GM12872 (cell line): ENCODE data around the gene PCDH15.

ENCODE experiments used
- TF ChIP-seq, protein P1 (sequence below): IDR thresholded peaks from 3 replicates; pipeline ENCODE4 v1.5.1; 2011; ENCODE audit warnings: low read depth, mild to moderate bottlenecking, low read length, moderate library complexity; ENCODE audit not compliant: insufficient read depth

The PCDH15 gene

DNA sequence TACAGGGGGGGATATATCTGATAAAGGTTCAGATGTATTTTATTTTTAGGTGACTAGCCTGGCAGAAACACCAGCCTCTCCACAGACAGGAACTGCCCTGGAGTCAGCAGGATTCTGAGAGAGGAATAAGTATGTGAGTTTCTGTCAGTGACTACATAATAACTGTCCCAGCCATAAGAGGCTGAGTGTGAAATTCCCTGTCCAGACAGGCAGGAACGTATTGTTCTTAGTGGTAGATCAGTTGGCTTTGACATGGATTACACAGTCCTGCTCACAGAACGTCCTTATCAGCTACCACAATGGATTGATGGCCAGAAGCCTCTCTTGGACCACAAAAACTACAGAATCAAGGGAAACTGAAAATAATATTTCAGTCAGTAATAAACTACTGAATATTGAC is 709.8 kb downstream of the PCDH15 start:
- TF ChIP-seq, protein P1, sequence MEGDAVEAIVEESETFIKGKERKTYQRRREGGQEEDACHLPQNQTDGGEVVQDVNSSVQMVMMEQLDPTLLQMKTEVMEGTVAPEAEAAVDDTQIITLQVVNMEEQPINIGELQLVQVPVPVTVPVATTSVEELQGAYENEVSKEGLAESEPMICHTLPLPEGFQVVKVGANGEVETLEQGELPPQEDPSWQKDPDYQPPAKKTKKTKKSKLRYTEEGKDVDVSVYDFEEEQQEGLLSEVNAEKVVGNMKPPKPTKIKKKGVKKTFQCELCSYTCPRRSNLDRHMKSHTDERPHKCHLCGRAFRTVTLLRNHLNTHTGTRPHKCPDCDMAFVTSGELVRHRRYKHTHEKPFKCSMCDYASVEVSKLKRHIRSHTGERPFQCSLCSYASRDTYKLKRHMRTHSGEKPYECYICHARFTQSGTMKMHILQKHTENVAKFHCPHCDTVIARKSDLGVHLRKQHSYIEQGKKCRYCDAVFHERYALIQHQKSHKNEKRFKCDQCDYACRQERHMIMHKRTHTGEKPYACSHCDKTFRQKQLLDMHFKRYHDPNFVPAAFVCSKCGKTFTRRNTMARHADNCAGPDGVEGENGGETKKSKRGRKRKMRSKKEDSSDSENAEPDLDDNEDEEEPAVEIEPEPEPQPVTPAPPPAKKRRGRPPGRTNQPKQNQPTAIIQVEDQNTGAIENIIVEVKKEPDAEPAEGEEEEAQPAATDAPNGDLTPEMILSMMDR = no peak

DNA sequence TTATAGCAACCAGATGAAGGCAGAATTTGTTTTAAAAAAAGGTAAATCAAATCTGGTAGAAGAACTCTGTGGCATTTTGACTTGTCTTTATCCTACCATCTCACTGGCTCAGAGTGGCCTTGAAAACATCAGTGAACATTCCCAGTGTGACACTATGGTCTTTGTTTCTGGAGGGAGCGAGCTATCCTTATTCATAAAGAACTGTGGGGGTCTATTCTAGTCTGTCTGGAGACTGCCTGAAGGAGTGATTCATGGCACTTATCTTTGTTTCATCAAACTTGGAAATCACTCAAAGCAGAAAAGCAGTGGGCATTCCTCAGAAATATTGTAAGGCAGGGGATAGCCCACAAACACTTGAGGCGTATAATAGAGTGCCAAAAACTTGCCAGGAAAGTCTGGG is 719.1 kb downstream of the PCDH15 start:
- TF ChIP-seq, protein P1 = no peak

DNA sequence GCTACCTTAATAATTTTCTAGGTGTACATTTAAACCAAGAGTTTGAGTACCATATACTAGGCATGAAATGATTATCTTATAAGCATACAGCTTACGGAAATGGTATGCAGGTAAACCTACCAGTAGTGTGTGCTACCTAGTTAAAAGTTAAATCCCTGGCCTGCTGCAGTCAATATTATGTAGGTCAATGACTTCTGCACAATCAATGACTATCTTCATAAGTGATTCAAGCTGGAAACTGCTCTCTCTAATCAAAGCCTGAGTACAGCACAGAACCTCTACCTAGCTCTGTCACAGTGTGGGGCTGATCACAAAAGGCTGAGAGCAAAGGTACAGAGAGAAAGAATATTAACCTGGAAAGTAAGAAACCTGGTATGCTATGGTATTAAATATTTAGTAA is 733.7 kb downstream of the PCDH15 start:
- TF ChIP-seq, protein P1 = no peak

DNA sequence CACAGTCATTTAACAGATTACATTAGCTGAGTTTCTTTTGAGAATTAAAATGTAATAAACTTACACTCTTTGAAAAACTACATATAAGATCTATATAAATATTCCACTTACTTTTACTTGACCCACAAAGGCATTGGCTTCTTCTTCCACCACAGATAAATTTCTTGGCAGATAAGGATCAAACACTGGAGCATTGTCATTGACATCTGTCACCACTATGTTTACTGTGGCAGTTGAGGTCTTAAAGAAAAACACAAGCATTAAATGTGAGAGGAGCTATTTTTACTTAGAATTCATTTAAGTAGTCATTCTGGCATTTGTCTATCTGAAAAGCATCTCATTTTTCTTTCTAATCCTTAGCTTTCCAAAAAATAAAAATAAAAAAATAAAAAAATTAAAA is 734.4 kb downstream of the PCDH15 start:
- TF ChIP-seq, protein P1 = no peak

DNA sequence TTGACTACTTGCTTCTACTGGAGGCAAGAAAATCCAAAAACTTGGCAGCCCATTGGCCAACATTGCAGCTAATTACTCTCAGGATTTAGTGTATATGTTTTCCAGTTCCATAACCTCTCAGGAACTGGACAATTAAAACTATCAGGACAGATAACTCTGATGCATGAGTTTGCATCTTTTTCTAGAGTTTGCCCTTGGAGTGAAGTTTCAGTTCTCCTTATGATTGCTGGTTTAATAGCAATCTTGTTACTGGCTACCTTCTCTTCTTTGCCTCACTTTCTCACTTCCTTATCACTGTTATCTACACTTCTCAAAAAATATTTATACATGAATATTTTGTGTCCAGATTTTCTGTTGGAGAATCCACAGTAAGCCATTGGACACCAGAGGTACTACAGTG is 735.9 kb downstream of the PCDH15 start:
- TF ChIP-seq, protein P1 = no peak

DNA sequence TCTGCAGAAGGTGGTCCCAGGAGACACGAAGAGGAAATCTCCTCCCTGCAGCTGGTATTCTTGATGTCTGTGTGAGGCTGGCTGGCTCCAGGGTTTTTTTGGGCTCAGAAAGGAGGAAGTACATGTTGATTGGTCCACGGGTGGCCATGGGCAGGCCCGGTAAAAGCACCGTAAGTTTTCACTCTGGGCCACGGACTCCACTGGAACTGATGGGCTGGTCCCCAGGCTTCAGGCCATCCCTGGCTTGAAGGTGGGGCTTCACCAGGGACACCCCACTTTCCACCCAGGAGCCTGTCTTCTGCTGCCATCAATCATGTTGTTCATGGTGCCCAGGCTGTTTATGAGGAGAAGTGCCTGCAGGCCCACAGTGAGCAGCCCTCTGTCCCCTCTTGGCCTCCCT is 736.8 kb downstream of the PCDH15 start:
- TF ChIP-seq, protein P1 = no peak

DNA sequence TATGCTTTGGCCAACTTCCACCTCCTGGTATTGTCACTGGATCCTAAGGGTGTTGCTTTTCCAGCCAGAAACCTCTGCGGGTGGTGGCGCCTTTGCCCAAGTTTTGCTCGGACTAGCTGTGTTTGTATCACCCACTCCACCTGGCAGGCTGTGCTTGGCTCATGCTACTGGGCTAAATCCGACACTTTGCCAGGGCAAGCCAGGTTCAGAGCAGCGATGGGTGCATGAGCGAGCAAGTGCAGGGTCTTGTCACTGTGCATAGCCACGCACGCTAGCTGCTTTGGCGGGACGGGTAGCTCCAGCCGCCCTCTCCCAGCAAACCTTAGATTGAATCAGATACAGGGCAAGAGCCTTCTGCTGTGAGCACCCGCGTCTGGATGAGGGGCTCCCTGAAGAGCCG is 737.5 kb downstream of the PCDH15 start:
- TF ChIP-seq, protein P1 = no peak

DNA sequence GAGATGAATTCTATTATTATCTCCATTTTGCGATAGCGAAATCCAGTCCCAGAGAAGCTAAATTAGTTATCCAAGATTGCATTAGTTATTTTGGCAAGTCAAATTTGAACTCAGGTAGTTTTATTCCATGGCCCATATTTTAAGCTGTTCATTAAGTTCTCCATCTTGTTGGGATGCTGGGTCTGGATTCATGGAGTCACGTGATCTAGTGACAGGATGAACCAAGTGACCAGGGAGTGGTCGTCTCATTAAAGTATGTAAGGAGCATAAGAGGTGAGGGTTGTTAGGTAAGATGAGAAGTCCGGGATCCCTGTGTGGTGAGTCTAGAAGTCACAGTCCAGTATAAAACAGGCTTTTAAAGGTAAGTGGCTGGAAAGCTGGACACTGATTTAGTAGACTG is 740.5 kb downstream of the PCDH15 start:
- TF ChIP-seq, protein P1 = no peak
